T-helper 17 cell (primary cell): ENCODE data around the gene NES. TPM values are rescaled to one million over a fixed set of nuclear protein-coding genes. Genes with fewer than 3 reads are reported as not detected.

Experiments
- ATAC-seq: fragments of 150-1000 bp; cut with Tn5 transposase; 2 replicates; pipeline ENCODE4 v1.10.0; 2021; ENCODE audit warnings: mild to moderate bottlenecking, moderate library complexity
- DNase-seq, 3 donors: peaks; one replicate each; pipeline versions ENCODE4 v3.0.0 to v3.0.0-alpha.2; 2020 to 2021
- H3K9me3 ChIP-seq: one replicate; pipeline ENCODE4 v1.7.0; 2013; ENCODE audit warnings: low read length, mild to moderate bottlenecking; ENCODE audit not compliant: control insufficient read depth, poor library complexity, severe bottlenecking
- H3K27ac Mint-ChIP-seq: one replicate; pipeline ENCODE4 v1.8.0; 2022; ENCODE audit warnings: mild to moderate bottlenecking, moderate library complexity, mixed read lengths
- H3K27me3 Mint-ChIP-seq: one replicate; pipeline ENCODE4 v1.8.0; 2022; ENCODE audit warnings: mixed read lengths
- H3K36me3 Mint-ChIP-seq: one replicate; pipeline ENCODE4 v1.8.0; 2022; ENCODE audit warnings: low read depth, mixed read lengths
- H3K4me1 Mint-ChIP-seq: one replicate; pipeline ENCODE4 v1.8.0; 2022; ENCODE audit warnings: mild to moderate bottlenecking, mixed read lengths
- H3K4me3 Mint-ChIP-seq: one replicate; pipeline ENCODE4 v1.8.0; 2022; ENCODE audit warnings: mild to moderate bottlenecking, moderate library complexity, mixed read lengths
- total RNA-seq, 4 donors: library from RNA in 2 of 4; stranded (reverse) in 2 of 4; gene quantifications; one replicate each; pipeline ENCODE4 v1.2.3 and lab custom pipeline; 2022 to 2026

Gene NES
- total RNA-seq, 2 donors from 2014 or later, result not detected

GRCh38 chr1:156646738-156647211 is 30.4 kb downstream of the NES start:
- DNase-seq (no peak), ATAC-seq (no peak)
- Mint-ChIP-seq H3K27ac (no peak overlapping the region), H3K4me1 (peaks cover 19% of the 10 kb centered on the region), H3K36me3 (peaks cover 12% of the 10 kb centered on the region), H3K4me3 (no peak overlapping the region), H3K27me3 (peaks cover 89% of the 10 kb centered on the region)
- no peaks in the 10 kb centered on the region for H3K9me3 ChIP-seq

GRCh38 chr1:156645666-156646065 is 31.5 kb downstream of the NES start:
- peaks cover 12% of the 10 kb centered on the region for H3K36me3 Mint-ChIP-seq
- no peak overlapping the region for H3K27ac Mint-ChIP-seq
- no peaks in the 10 kb centered on the region for H3K9me3 ChIP-seq
- H3K4me1 Mint-ChIP-seq, result peaks cover 27% of the 10 kb centered on the region
- peaks cover 91% of the 10 kb centered on the region for H3K27me3 Mint-ChIP-seq
- no peak overlapping the region for H3K4me3 Mint-ChIP-seq
- ATAC-seq (no peak), DNase-seq (no peak)

GRCh38 chr1:156645056-156645455 is 32.2 kb downstream of the NES start:
- DNase-seq (no peak), ATAC-seq (no peak)
- no peak overlapping the region for H3K4me3 Mint-ChIP-seq
- H3K27me3 Mint-ChIP-seq, result peaks cover 90% of the 10 kb centered on the region
- H3K27ac Mint-ChIP-seq, result no peak overlapping the region
- peaks cover 28% of the 10 kb centered on the region for H3K4me1 Mint-ChIP-seq
- H3K9me3 ChIP-seq, result no peaks in the 10 kb centered on the region
- H3K36me3 Mint-ChIP-seq, result peaks cover 12% of the 10 kb centered on the region

- H3K27ac Mint-ChIP-seq, result no peak overlapping the region
These were observed 32.6 kb downstream of the NES start for GRCh38 chr1:156644640-156645039.

DNA sequence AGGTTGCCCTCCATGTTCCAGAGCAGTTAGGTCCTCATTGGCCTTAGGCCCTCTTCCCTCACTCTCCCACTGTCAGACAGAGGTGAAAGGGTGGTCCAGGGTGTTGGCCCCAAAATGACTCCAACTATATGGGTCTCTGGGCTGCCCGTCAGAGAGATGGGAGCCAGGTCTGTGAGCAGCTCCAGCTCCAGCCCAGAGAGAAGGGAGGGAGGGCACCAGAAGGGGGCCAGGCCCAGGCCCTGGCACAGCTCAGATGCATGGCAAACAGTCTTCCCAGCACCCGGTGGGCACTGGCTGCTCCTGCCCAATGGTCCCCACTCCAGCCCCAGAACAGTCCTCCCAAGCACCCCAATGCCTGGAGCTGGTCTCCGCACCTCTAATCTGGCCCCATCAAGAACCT is 33.1 kb downstream of the NES start:
- no peaks in the 10 kb centered on the region for H3K9me3 ChIP-seq
- H3K4me3 Mint-ChIP-seq, result peak overlapping the region; percentile 3
- no peak overlapping the region for H3K27ac Mint-ChIP-seq
- ATAC-seq (no peak), DNase-seq (no peak)
- peaks cover 12% of the 10 kb centered on the region for H3K36me3 Mint-ChIP-seq
- peaks cover 28% of the 10 kb centered on the region for H3K4me1 Mint-ChIP-seq
- H3K27me3 Mint-ChIP-seq, result peaks cover 93% of the 10 kb centered on the region

More at GRCh38 chr1:156644640-156645039, 32.6 kb downstream of the NES start:
- Mint-ChIP-seq H3K4me3 (peak overlapping the region; percentile 3), H3K4me1 (peaks cover 28% of the 10 kb centered on the region), H3K27me3 (peaks cover 93% of the 10 kb centered on the region), H3K36me3 (peaks cover 12% of the 10 kb centered on the region)
- no peaks in the 10 kb centered on the region for H3K9me3 ChIP-seq
- DNase-seq, result no peak
- no peak for ATAC-seq

DNA sequence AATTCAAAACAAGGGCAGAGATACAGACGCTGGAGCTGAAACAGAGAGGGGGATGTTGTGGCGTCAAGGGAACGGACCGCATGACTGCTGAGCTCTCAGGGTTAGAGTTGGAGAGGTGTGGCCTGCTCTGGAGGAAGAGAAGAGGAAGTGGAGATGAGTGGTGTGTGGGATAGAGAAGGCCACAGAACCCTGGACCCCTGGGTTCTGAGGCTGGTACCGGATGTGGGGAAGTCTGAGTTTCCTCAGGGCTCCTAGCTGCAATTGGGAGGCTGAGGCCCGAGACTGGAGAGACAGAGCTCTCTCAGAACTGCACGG is 33.5 kb downstream of the NES start:
- Mint-ChIP-seq H3K27ac (no peak overlapping the region), H3K36me3 (peaks cover 12% of the 10 kb centered on the region), H3K27me3 (peaks cover 93% of the 10 kb centered on the region), H3K4me1 (peaks cover 28% of the 10 kb centered on the region), H3K4me3 (no peak overlapping the region)
- ATAC-seq (peak; percentile 79), DNase-seq (no peak)
- no peaks in the 10 kb centered on the region for H3K9me3 ChIP-seq

- peak overlapping the region; percentile 43 for H3K4me3 Mint-ChIP-seq
- peak; percentile 7 for ATAC-seq
- peaks cover 12% of the 10 kb centered on the region for H3K36me3 Mint-ChIP-seq
These were observed 34.0 kb downstream of the NES start for GRCh38 chr1:156643049-156643777.

GRCh38 chr1:156642265-156643048 is 34.8 kb downstream of the NES start:
- H3K9me3 ChIP-seq, result no peaks in the 10 kb centered on the region
- Mint-ChIP-seq H3K27me3 (peaks cover 89% of the 10 kb centered on the region), H3K36me3 (peaks cover 12% of the 10 kb centered on the region), H3K27ac (no peak overlapping the region), H3K4me1 (peaks cover 28% of the 10 kb centered on the region), H3K4me3 (peak overlapping the region; percentile 75)
- ATAC-seq, result peak; percentile 9
- DNase-seq, result no peak

More at GRCh38 chr1:156643049-156643777, 34.0 kb downstream of the NES start:
- H3K9me3 ChIP-seq, result no peaks in the 10 kb centered on the region
- Mint-ChIP-seq H3K27ac (no peak overlapping the region), H3K4me1 (peaks cover 28% of the 10 kb centered on the region), H3K27me3 (peaks cover 93% of the 10 kb centered on the region)
- no peak for DNase-seq

- Mint-ChIP-seq H3K27ac (no peak within 1 kb of the TSS), H3K36me3 (peaks cover 12% of the 10 kb centered on the region), H3K27me3 (peaks cover 85% of the 10 kb centered on the region), H3K4me1 (peaks cover 28% of the 10 kb centered on the region), H3K4me3 (peak within 1 kb of the TSS; percentile 80)
- peak in 1 of 3 donors; percentile 18 for DNase-seq
- no peaks in the 10 kb centered on the region for H3K9me3 ChIP-seq
- ATAC-seq, result peak; percentile 34
These were observed 35.4 kb downstream of the NES start, which contains the start of gene BCAN for GRCh38 chr1:156641761-156642264. Gene BCAN (plus strand): TSS chr1:156642117. CDS start chr1:156646055, 3,938 bp downstream.

DNA sequence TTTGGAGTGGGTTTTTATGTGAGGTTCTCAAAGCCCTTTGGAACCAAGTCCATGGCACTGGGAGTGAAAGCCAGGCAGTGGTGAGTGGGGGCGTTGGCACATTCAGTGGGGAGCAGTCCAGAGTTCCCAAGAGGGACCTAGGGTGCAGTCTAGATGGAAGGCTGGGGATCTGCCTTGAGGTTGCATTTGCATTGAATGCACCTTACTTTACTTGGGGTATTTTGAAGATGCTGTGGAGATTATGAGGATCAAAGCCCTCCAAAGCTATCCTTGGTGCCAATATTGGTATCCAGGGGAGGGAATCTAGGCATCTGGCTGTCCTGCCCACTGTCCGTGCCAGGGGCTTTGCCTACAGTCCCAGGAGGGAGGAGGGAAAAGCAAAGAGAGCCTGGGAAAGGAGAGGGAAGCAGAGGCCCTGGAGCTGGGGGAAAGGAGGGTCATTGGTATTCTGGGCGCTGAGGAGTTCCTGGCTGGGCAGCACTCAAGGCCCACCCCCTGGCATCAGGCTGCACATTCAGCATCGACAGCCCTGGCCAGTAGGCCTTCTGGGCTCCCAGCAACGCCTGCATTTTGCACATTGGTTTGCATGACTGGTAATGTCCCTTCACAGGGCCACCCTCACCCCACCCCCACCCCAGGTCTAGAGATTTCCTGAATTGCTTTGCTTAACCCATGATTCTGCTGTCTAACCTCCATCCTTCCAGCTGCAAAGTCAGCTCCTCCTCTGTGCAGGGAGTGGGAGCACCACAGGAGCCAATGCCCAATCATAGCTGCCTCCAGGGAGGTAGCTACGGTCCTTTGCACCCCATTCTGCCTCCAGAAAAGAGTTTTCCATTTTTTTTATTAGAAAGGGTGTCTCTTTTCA is 36.1 kb downstream of the NES start:
- peaks cover 85% of the 10 kb centered on the region for H3K27me3 Mint-ChIP-seq
- H3K4me3 Mint-ChIP-seq, result peak overlapping the region; percentile 80
- ATAC-seq (no peak), DNase-seq (no peak)
- peaks cover 28% of the 10 kb centered on the region for H3K4me1 Mint-ChIP-seq
- H3K36me3 Mint-ChIP-seq, result peaks cover 9% of the 10 kb centered on the region
- no peak overlapping the region for H3K27ac Mint-ChIP-seq
- H3K9me3 ChIP-seq, result no peaks in the 10 kb centered on the region

GRCh38 chr1:156639601-156640101 is 37.6 kb downstream of the NES start:
- ATAC-seq, result no peak
- peaks cover 4% of the 10 kb centered on the region for H3K36me3 Mint-ChIP-seq
- H3K27ac Mint-ChIP-seq, result no peak overlapping the region

DNA sequence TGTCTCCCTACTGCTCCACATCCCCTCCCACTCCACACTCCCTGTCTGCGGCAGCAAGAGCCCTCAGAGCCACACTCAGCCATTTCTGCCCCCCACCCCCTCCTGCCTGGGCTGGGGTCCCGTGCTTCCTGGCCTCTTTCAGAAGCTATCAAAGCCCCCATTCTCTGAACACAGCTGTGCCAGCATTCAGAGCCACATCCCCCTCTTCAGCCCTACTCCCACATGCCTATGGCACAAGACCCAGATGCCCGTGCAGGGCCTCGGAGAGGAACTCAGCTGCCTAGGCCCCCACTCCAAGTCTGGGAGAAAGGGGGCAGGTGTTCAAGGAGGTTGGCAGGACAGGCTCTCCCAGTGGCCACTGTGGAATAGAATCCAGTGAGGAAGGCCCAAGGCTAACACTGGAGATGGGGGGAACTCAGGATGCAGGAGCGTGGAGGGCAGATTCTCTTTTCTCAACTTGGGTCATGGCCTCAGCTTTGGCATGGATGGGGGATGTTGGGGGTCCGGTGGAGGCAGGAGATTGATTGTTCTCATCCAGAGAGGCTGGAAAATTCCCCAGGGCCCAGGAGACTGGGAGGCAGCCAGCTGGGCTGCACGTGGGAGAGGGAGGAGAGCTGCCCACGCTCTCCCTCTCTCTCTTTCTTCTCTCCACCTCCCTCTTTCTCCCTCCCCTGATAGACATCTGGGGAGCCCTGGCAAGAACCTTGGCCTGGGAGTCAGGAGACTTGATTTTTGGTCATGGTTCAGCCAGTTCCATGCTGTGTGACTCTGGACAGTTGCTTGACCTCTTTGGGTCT is 38.8 kb downstream of the NES start:
- ATAC-seq (no peak), DNase-seq (no peak)
- Mint-ChIP-seq H3K4me3 (no peak overlapping the region), H3K27me3 (peaks cover 79% of the 10 kb centered on the region), H3K27ac (no peak overlapping the region), H3K4me1 (peaks cover 17% of the 10 kb centered on the region), H3K36me3 (peaks cover 4% of the 10 kb centered on the region)
- H3K9me3 ChIP-seq, result no peaks in the 10 kb centered on the region

More at GRCh38 chr1:156639601-156640101, 37.6 kb downstream of the NES start:
- no peaks in the 10 kb centered on the region for H3K9me3 ChIP-seq
- DNase-seq, result no peak
- Mint-ChIP-seq H3K4me3 (no peak overlapping the region), H3K4me1 (peaks cover 22% of the 10 kb centered on the region), H3K27me3 (peaks cover 81% of the 10 kb centered on the region)
